Measurements from ENCODE around the gene CBLN2. TPM values are rescaled to one million over a fixed set of nuclear protein-coding genes. Genes with fewer than 3 reads are reported as not detected.

Gene CBLN2
- 0.19 and 0.98 TPM in 2 replicates for total RNA-seq

GRCh38 chr18:72544092-72544886, at the start of gene CBLN2:
TSS of gene CBLN2 (minus strand) at chr18:72544342. CDS start at chr18:72542160, 2,182 bp downstream.

